ENCODE data around the gene PTPN23. TPM values are rescaled to one million over a fixed set of nuclear protein-coding genes. Genes with fewer than 3 reads are reported as not detected.

PTPN23 gene
- polyA plus RNA-seq, 1 donor = 27.2 TPM

DNA sequence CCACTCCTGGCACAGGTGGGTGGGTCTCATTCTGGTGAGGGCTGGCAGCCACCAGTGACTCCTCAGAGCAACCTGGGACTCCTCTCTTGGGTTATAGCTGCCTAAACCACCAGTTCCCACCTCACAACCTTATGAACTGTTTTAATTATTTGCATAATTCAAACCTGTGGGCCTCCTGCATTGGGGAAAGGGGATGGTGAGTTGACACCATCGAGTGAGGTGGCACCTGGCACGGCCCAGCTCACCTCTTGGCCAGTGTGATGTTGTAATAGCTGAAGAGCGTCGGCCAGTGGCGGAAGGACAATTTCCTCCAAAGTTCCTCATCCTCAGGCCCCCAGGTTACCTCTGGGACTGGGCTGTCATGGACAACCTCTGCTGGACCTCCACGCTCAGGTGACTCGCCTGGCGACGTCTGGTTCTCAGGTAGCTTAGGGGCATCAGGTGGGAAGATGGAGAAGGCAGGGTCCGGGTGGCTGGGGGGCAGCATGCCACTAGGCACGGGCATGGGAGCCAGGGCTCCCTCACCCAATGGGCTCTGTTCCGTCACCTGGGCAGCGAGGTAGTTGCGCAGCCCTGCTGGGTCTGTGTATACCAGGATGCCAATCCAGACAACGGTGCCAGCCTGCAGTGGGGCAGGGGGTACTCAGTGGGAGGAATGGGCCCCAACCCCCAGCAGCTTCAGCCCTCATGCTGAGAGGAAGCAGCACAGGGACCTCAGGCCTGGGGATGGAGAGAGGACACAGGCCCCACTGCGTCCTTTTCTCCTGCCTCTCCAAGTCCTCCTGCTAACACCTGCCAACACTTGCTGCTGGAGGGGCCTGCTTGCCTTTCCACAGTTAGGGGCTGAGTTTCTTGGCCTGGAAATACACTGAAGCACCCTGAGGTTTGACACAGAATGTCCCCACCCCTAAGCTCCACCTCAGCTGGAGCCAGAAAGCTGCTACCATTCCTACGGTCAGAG, 38.5 kb downstream of the PTPN23 start:
- no peak for DNase-seq

DNA sequence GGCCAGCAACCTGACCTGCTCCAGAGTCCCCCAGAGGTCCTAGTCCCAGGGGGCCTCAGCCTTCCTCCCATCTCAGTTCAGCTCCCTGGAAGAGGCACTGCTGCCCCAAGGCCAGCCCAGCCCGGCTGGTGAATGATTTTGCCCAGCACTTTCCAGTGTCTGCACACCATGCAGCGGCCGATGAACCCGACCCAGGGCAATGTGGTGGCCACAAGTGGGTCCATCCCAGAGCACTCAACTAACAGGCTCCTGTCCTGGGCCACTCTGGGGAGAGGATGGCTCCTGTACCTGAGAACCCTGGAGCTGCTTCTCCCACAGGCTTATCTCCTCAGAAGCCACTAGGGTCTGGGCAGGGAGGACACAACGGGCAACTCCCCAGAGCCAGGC, 39.2 kb downstream of the PTPN23 start:
- DNase-seq = no peak

DNA sequence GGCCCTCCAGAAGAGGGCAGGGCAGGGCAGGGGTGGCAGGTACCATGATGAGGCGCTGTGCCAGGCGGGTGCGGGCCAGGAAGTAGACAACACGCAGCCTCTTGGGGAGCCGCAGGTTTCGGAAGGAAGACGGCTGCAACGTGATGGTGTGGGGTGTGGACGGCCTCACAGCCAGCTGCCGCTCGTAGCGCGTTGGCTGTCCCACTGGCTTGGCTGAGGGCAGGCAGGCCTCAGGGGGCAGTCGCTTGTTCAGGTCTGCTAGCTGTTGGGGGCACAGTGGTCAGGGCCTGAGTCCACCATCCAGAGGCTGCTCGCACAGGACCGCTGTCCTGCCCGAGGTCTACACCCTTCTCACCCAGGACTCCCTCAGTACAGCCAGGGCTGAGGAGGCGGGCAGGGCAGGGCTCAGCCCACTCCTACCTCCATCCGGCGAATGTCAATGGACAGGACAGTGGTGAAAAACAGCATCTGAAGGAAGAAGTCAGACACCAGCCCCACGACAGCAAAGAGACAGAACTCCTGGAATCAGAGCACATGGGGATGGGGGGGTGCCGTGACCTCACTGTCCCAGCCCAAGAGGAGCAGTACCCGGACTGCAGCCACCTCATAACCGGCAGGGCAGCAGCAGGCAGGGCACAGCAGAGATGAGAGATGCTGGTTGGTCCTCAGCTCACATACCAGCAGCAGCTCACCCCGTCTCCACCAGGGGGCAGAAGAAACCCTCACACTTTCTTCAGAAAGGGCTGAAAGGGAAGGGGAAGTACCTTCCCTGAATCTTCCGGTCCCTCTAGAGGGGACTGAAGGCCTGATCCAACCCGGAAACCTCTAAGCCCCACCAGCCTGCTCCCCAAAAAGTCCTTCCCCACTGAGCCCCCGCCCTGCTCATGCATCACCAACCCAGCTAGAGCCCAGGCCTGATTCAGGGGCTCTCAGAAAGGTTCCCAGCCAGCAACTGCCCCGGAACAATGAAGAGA, 40.0 kb downstream of the PTPN23 start:
- peak; percentile 87 for DNase-seq

DNA sequence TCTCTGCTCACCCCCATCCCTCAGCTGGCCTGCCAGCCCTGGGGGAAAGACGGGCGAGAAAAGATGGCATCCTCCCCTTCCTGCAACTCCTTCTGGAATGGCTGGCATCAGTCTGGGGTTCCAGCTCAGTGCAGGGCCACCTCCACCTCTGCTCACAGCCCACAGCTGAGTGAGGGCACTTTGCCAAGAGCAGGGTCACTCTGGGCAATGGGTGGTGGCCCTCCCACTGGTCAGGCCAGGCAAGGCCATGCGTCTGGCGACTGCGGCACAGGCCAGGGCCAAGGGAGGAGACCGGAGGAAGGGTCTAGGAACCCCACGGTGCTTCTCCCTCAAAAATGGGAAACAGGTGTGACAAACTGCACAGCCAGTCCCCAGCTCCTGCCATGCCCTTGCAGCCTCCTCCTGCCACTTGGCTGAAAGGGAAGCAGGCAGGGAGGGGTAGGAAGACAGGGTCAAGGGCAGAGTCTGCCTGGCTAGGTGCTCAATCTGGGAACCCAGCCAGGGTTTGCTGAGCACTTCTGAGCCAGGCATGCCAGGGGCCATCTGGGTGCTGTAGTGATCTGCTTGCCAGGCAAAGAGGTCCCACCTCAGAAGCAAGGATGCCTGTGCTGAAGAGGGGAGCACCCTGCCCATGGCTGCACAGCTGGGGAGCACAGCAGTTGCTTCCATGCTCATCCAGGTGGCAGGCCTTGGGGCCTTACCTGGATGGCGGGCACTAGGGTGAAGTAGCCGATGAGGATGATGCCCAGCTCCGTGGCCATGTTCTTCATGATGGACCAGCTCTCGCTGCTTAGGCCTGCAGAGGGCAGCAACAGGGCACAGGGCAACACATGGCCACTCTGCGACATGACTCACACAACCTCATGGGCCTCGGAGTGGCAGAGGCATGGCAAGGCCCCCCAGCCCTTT, 41.2 kb downstream of the PTPN23 start:
- DNase-seq = no peak

DNA sequence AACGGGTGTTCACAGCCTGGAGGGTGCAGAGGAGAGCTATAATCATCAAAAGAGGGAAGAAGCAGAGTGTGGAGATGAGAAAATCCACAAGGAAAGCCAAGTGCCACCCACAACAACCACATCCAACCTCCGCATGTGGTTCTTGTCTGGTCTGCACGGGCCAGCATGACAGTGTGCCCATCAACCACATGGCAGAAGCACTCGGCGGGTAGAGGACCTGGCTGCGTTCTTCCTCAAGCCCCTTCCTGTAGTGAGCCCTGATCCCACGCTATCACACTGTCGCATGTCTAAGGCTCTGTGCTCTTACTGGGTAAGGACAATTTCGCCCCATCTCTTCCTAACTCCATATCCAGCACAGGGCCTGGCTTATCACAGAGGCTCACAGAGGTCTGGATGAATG, 41.9 kb downstream of the PTPN23 start:
- DNase-seq = no peak

DNA sequence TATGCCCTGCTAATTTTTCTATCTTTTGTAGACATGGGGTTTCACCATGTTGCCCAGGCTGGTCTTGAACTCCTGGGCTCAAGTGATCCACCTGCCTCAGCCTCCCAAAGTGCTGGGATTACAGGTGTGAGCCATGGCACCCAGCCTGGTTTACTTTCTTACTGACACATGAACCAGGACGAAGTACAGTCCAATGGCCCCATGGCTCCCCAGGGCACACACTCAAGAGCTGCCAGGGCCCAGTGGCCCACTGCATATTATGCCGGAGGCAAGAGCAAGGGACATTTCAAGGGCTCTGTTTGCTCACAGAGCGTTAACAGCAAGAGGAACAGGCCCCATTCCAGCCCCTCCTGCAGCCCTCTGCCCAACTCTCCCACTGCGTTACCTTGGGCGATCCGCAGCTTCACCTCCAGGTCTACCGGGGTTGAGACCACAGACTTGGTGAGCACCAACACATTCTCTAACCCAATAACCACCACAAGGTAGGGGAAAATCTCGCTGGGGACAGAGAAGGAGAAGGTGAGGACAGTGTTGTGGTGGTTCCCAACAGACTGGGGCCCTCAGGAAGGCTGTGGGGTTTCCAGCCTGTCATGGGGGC, 42.8 kb downstream of the PTPN23 start:
- no peak for DNase-seq

DNA sequence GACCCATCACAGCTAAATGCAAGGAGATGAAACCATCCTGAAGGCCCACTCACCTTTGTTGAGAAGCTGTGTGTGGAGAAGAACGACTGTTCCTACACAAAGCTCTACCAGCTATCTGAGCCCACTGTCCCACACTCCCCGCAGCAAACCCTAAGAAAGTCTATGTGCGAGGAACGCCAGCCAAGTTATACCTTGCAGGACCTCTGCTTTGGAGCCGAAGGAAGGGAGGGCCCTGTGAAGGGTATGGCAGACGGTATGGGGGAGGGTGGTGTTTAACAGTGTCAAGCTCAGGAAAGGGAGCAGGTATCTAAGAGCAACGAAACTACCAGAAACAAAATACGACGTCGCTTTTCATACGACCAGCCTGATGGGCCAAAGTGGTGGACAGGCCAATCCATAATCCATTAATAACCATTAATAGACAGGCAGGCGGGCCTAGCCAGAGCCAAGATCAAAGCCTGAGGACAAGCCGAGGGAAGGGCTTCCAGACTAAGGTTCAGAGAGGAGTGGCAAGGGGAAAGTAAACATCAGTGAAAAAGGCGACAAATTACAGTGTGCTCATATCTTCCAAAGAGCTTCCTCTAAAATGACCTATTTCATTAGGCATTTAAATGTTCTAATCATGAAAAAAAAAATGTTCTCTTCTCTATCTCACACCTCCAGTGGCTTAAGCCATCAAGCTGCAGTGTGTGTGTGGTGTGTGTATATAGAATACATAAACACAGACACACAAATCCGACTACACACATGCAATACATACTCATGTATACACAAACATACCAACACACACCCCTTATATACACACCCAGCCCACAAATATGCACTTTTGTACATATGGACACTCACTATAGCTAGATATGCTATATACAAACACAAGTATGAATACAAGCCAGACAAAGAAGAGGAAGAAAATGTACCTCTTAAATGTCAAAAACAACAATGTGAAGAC, 43.9 kb downstream of the PTPN23 start:
- DNase-seq = no peak

DNA sequence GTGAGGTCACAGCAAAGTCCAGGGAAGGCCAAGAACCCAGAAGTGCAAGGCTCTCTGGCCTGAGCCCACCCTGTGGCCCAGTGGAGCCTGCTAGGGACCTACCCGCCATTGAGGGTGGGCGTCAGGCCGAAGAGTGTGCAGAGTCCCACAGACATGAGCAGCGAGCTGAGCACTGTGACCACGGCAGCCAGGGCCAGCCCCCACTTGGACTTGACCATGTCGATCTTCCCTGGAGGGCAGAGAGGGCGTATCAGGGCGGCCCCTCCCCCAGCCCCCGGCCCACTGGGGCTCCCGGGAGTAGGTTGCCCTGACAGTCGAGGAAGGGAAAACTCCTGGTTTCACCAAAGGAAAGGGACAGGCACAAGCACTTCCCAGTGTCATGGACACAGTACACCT, 44.6 kb downstream of the PTPN23 start:
- no peak for DNase-seq

DNA sequence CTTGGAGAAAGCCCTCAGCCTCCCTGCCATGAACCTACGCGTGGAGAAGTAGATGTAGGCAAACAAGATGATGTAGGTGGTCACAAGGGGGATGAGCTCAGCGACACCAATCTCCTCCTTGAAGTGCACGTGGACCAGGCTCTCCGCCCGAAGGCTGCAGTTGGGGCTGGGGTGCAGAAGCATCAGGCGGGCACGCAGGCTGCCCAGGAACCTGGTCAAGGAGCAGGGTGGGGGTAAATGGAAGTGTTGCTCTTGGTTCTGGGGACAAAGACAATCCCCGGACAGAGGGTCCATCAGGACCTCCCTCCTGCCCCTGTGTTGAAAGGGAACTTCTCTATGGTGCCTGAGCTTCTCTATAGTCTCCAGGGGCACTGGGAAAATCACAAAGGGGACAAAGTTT, 45.1 kb downstream of the PTPN23 start:
- DNase-seq = no peak

DNA sequence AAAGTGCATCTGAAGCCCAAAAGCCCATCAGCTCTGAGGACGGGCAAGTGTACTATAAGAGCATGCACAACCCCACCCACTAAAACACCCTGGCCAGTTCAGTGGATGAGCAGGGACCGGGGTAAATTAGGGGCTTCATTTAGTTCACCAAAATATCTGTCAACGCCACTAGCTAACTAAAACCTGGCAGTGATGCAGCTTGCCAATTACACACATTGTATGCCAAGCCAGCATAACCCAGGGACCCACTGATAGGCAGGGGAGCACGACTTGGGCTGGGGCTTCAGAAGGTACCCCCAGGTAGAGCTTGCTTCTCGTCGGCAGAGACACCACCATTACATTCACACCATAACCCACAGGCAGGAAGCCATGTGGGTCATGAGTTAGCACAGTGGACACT, 47.0 kb downstream of the PTPN23 start:
- DNase-seq = no peak

DNA sequence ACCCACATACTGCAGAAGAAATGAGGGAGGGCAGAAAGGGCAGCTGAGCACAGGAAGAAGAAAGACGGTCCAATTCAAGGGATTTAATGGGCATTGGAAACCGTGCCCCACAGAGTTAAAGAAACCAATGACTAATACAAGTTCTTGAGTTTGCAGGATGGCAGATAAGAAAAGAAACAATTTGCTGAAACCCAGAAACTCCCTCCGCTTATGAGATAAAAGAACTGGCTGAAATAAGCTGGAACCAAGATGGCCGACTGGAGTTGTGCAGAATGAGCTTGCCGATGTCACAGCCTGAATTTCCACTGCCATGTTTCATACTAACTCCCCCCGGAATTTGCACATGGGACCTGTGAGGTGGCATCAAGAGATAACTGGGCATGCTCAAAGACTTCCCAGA, 47.8 kb downstream of the PTPN23 start:
- no peak for DNase-seq

DNA sequence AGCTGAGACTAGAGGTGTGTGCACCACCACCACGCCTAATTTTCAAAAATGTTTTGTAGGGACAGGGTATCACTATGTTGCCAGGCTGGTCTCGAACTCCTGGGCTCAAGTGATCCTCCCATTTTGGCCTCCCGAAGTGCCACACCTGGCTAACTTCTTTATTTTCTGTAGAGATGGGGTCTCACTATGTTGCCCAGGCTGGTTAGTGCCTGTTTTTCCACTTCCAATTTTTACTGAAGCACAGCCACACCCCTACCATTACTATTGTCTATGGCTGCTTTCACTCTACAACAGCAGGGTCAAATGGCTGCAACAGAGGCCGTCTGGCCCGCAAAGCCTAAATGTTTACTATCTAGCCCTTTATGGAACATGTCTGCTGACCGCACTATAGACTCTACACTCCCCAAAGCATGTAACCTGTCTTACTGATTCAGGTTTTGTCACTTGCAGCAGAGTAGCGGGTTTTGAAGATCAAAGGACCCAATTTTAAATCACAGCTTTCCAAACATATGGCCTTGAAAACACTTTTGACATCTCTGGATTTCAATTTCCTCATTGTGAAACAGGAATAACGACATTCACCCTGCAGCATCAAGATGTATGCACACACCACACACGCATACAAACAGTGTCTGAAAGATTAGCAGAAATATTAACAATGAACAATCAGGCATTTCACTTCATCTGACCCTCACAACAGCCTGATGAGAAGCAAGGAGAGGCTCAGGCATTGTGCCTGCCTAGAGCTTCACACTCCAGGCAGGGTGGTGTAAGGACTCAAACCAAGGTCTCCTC, 48.9 kb downstream of the PTPN23 start:
- DNase-seq = no peak

DNA sequence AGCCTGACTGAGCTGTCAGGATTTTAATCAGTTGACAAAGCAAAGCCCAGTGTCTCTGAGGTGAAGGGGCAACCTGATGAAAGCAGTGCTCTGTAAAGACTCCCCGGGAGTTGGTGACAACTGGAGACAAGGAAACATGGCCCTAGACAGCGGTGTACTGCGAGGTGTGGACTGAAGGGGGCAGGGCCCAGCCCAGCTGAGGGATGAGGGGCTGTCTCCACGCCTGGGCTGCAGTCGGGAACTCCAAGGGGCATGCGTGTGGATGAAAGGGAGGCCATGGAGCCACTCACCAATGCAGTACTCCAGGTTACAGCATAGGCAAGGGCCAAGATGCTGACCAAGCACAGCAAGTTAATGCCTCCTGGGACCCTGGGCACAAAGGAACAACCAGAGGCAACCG, 49.8 kb downstream of the PTPN23 start:
- no peak for DNase-seq

DNA sequence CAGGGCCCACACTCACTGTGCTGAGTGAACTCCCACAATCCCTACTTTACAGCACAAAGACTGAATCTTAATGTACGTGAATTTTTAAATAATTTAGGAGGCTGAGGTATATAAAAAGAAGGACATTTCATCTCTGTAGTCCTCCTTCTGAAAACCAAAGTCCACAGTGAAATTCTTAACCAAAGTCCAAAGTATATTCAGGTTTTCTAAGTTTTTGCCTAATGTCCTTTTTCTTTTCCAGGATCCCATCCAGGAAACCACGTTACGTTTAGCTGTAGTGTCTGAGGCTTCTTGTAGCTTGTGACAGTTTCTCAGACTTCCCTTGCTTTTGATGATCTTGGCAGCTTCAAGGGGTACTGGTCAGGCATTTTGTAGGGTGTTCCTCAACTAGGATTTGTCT, 50.4 kb downstream of the PTPN23 start:
- no peak for DNase-seq

DNA sequence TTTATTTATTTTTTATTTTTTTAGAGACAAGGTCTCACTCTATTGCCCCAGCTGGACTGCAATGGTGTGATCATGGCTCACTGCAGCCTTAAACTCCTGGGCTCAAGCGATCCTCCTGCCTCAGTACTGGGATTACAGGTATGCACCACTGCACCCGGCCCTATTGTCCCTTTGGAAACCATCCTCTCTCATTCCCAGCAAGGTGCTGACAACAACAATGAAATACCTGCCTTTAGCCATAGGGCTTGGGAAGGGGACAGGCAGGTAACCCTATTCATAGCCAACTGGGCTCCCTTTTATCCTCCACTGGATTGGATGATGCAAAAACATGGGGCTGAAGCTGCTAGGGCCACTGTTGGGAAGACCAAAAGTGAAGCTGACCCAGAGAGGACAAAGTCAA, 51.9 kb downstream of the PTPN23 start:
- DNase-seq = no peak

DNA sequence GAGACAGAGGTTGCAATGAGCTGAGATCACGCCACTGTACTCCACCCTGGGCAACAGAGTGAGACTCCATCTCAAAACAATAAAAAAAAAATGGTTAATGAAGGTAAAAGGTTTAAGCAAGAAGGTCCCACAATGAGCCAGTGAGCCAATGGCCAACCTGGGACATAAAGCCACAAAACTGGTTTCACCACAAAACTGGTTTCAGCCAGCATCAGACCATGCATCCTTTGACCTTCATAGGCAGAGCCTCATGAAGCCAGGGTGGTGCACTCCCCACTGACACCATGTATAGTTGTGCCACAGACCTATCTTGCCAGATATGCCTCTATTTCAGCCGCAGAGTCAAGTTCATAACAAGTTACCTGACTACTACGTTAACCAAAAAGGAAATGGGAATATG, 53.0 kb downstream of the PTPN23 start:
- no peak for DNase-seq

DNA sequence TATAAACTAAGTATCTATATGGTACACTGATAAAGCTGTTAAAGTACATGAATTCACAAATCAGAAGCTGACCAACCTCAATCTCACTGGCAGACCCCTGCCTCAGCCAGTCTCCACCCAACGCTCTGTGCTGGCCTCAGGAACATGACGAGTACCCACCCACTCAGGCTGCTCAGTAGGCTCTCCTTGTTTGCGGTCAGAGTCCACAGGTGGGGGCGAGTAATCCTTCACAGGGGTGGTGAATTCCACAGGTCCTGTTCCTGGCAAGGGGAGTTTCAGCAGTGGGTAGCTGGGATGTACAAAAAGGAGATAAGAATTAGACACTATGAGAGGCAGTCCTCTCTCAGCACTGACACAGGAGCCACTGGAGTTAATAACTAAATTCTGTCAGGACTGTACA, 54.0 kb downstream of the PTPN23 start:
- DNase-seq = no peak

DNA sequence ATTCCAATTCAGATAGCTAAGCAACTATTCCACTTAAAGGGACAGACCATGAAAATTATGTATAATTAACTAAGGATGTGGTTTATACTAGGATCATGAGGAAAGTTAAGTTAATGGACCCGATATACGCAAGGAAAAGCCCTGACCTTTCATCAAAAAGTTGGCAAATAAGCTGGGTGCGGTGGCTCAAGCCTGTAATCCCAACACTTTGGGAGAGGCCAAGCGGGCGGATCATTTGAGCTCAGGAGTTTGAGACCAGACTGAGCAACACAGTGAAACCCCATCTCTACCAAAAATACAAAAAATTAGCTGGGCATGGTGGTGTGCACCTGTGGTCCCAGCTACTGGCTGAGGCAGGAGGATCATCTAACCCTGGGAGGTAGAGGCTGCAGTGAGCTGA, 55.4 kb downstream of the PTPN23 start:
- no peak for DNase-seq

DNA sequence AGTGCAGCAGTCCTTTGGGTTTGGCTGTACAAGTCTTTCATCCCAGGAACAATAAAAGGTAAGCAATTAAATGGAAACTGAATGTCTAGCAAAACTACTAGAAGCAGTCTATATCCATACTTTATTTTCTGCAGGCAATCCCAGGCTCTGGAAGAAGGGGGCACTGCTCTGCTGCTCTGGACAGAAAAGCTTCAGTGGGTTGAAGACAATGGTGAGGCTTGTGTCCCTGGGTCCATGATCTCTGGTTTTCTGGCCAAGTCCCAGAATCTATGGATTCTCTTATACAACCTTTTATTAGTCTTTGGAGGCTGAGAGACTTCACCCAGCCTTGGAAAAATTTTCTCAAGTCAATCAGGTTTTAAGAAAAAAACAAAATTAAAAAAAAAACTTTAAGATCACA, 59.3 kb downstream of the PTPN23 start:
- DNase-seq = no peak

Data from left kidney (tissue), 2 donors.